GM23338 (cell line): Measurements from ENCODE around the gene ENC1. TPM values are rescaled to one million over a fixed set of nuclear protein-coding genes. Genes with fewer than 3 reads are reported as not detected.

Experiments used
- ATAC-seq: fragments of 200-7000 bp; cut with Tn5 transposase; 3 replicates; pipeline ENCODE4 v1.9.1; 2020
- DNase-seq: peaks from one replicate; pipeline ENCODE4 v3.0.0-alpha.2; 2015; ENCODE audit warnings: low spot score
- H2AFZ ChIP-seq: fragments of 200-600 bp; sonication (generic); 2 replicates; pipeline ENCODE4 v1.8.0; 2016; ENCODE audit warnings: antibody characterized with exemption, mild to moderate bottlenecking, moderate library complexity
- H3F3A ChIP-seq: fragments of 200-600 bp; sonication (generic); replicated peaks from 2 replicates; pipeline ENCODE4 v1.8.0; 2017; ENCODE audit warnings: antibody characterized with exemption, mixed run types, low read depth
- H3K27ac ChIP-seq: fragments of 200-600 bp; sonication (generic); 2 replicates; pipeline ENCODE4 v1.6.1; 2016; ENCODE audit warnings: low read depth
- H3K27me3 ChIP-seq: fragments of 200-600 bp; sonication (generic); 2 replicates; pipeline ENCODE4 v1.8.0; 2016; ENCODE audit warnings: mild to moderate bottlenecking, mixed run types, moderate library complexity; ENCODE audit not compliant: insufficient read depth
- H3K36me3 ChIP-seq: fragments of 200-600 bp; sonication (generic); 2 replicates; pipeline ENCODE4 v1.8.0; 2016; ENCODE audit warnings: mild to moderate bottlenecking; ENCODE audit not compliant: insufficient read depth
- H3K4me1 ChIP-seq: fragments of 200-600 bp; sonication (generic); 2 replicates; pipeline ENCODE4 v1.8.0; 2016; ENCODE audit warnings: mild to moderate bottlenecking, moderate library complexity; ENCODE audit not compliant: insufficient read depth
- H3K4me2 ChIP-seq: fragments of 200-600 bp; sonication (generic); 2 replicates; pipeline ENCODE4 v1.7.1; 2017; ENCODE audit warnings: mixed run types
- H3K4me3 ChIP-seq: fragments of 200-600 bp; sonication (generic); 2 replicates; pipeline ENCODE4 v1.6.1; 2016; ENCODE audit warnings: mixed run types
- H3K79me2 ChIP-seq: fragments of 200-600 bp; sonication (generic); replicated peaks from 2 replicates; pipeline ENCODE4 v1.8.0; 2017; ENCODE audit warnings: mild to moderate bottlenecking; ENCODE audit not compliant: insufficient read depth
- H3K9me2 ChIP-seq: fragments of 200-600 bp; sonication (generic); 2 replicates; pipeline ENCODE4 v1.8.0; 2017; ENCODE audit not compliant: insufficient read depth
- H4K20me1 ChIP-seq: fragments of 200-600 bp; sonication (generic); replicated peaks from 2 replicates; pipeline ENCODE4 v1.8.0; 2017; ENCODE audit warnings: mild to moderate bottlenecking; ENCODE audit not compliant: insufficient read depth
- H3K27ac Mint-ChIP-seq: 2 replicates; pipeline ENCODE4 v1.8.0; 2020; ENCODE audit warnings: inconsistent platforms, mild to moderate bottlenecking, moderate library complexity, mixed read lengths
- H3K27me3 Mint-ChIP-seq: 3 replicates; pipeline ENCODE4 v1.8.0; 2022; ENCODE audit warnings: low read depth, mild to moderate bottlenecking, moderate library complexity, mixed read lengths, inconsistent platforms; ENCODE audit not compliant: insufficient read depth, poor library complexity
- H3K36me3 Mint-ChIP-seq: 3 replicates; pipeline ENCODE4 v1.8.0; 2021; ENCODE audit warnings: low read depth, mild to moderate bottlenecking, inconsistent platforms, moderate library complexity, mixed read lengths
- H3K4me1 Mint-ChIP-seq: 3 replicates; pipeline ENCODE4 v1.8.0; 2020; ENCODE audit warnings: mild to moderate bottlenecking, inconsistent platforms, mixed read lengths
- H3K4me3 Mint-ChIP-seq: 3 replicates; pipeline ENCODE4 v1.8.0; 2021; ENCODE audit warnings: moderate library complexity, mild to moderate bottlenecking, inconsistent platforms, mixed read lengths
- H3K9me3 Mint-ChIP-seq: 3 replicates; pipeline ENCODE4 v1.8.0; 2020; ENCODE audit warnings: moderate library complexity, mild to moderate bottlenecking, inconsistent platforms, mixed read lengths
- CREB1 ChIP-seq: fragments of 250-450 bp; sonication (Bioruptor Pico); IDR thresholded peaks from 2 replicates; pipeline ENCODE4 v1.5.0; 2020; ENCODE audit warnings: low read depth, mild to moderate bottlenecking, moderate library complexity
- EZH2 ChIP-seq: fragments of 200-600 bp; sonication (generic); IDR thresholded peaks from one replicate; pipeline ENCODE4 v1.8.0; 2017; ENCODE audit warnings: antibody characterized with exemption, mild to moderate bottlenecking, low read depth; ENCODE audit not compliant: unreplicated experiment
- EZH2phosphoT487 ChIP-seq: fragments of 200-600 bp; sonication (generic); IDR thresholded peaks from one replicate; pipeline ENCODE4 v1.8.1; 2018; ENCODE audit warnings: antibody characterized with exemption; ENCODE audit not compliant: unreplicated experiment
- JUNB ChIP-seq: IDR thresholded peaks from one replicate; pipeline ENCODE4 v1.6.1; 2016; ENCODE audit warnings: antibody characterized with exemption; ENCODE audit not compliant: unreplicated experiment
- NANOG ChIP-seq: IDR thresholded peaks from 2 replicates; pipeline ENCODE4 v1.6.1; 2016; ENCODE audit warnings: antibody characterized with exemption, borderline replicate concordance
- POLR2AphosphoS5 ChIP-seq: IDR thresholded peaks from 2 replicates; pipeline ENCODE4 v1.6.1; 2016; ENCODE audit warnings: antibody characterized with exemption, low read depth
- STAT1 ChIP-seq: IDR thresholded peaks from one replicate; pipeline ENCODE4 v1.6.1; 2016; ENCODE audit warnings: antibody characterized with exemption; ENCODE audit not compliant: unreplicated experiment
- ZNF114 ChIP-seq: fragments of 250-450 bp; sonication (Bioruptor Pico); IDR thresholded peaks from 2 replicates; pipeline ENCODE4 v1.5.0; 2020; ENCODE audit warnings: mild to moderate bottlenecking, moderate library complexity
- ZNF331 ChIP-seq: fragments of 250-450 bp; sonication (Bioruptor Pico); IDR thresholded peaks from 2 replicates; pipeline ENCODE4 v1.5.0; 2020; ENCODE audit warnings: low read depth, mild to moderate bottlenecking, moderate library complexity
- polyA plus RNA-seq: library from polyadenylated mRNA; unstranded; fragments of >200 nt; fragmentation: Nextera tagmentation; extraction: Ambion mirVana; gene quantifications from 2 replicates; pipeline ENCODE4 v1.2.1, GENCODE V29; 2016
- total RNA-seq: library from RNA; depleted of rRNA; stranded (reverse); fragments of >200 nt; shearing (Covaris generic); gene quantifications from 2 replicates; pipeline ENCODE4 v1.2.3, GENCODE V29; 2014
- TF ChIP-seq, protein P1 (sequence below): fragments of 250-450 bp; sonication (Bioruptor Pico); IDR thresholded peaks from 2 replicates; pipeline ENCODE4 v1.5.0; 2020; ENCODE audit warnings: mild to moderate bottlenecking, moderate library complexity
- TF ChIP-seq, protein P2 (sequence below): IDR thresholded peaks from one replicate; pipeline ENCODE4 v1.6.1; 2018; ENCODE audit warnings: antibody characterized with exemption; ENCODE audit not compliant: unreplicated experiment
- TF ChIP-seq, protein P3 (sequence below), 2 experiments: fragments of 200-600 bp in 1 of 2; sonication (generic) in 1 of 2; conservative IDR thresholded peaks; 2 replicates each; pipeline versions ENCODE4 v1.5.1 to v1.6.1; 2016 to 2017; ENCODE audit warnings: antibody characterized with exemption in 2 of 2, low read depth in 2 of 2, mild to moderate bottlenecking in 2 of 2, moderate library complexity in 1 of 2
- TF ChIP-seq, protein P4 (sequence below): IDR thresholded peaks from 2 replicates; pipeline ENCODE4 v1.6.1; 2016; ENCODE audit warnings: antibody characterized with exemption

ENC1 gene
- total and polyA plus RNA-seq, 2 experiments from 2014 or later: 8.2 to 27.9 TPM

DNA sequence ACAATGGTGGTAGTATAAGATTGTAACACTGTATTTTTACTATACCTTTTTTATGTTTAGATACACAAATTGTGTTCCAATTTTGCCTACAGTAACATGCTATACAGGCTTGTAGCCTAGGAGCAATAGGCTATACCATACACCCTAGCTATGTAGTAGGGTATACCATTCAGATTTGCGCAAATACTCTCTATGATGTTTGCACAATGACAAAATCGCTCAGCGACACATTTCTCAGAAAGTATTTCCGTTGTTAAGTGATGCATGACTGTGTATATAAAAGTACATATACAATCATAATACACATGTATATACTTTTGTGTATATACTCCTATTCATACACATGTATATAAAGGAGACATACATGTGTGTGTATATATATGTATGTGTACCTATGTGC lies 34.8 kb downstream of the ENC1 start:
- TF ChIP-seq, protein P1, sequence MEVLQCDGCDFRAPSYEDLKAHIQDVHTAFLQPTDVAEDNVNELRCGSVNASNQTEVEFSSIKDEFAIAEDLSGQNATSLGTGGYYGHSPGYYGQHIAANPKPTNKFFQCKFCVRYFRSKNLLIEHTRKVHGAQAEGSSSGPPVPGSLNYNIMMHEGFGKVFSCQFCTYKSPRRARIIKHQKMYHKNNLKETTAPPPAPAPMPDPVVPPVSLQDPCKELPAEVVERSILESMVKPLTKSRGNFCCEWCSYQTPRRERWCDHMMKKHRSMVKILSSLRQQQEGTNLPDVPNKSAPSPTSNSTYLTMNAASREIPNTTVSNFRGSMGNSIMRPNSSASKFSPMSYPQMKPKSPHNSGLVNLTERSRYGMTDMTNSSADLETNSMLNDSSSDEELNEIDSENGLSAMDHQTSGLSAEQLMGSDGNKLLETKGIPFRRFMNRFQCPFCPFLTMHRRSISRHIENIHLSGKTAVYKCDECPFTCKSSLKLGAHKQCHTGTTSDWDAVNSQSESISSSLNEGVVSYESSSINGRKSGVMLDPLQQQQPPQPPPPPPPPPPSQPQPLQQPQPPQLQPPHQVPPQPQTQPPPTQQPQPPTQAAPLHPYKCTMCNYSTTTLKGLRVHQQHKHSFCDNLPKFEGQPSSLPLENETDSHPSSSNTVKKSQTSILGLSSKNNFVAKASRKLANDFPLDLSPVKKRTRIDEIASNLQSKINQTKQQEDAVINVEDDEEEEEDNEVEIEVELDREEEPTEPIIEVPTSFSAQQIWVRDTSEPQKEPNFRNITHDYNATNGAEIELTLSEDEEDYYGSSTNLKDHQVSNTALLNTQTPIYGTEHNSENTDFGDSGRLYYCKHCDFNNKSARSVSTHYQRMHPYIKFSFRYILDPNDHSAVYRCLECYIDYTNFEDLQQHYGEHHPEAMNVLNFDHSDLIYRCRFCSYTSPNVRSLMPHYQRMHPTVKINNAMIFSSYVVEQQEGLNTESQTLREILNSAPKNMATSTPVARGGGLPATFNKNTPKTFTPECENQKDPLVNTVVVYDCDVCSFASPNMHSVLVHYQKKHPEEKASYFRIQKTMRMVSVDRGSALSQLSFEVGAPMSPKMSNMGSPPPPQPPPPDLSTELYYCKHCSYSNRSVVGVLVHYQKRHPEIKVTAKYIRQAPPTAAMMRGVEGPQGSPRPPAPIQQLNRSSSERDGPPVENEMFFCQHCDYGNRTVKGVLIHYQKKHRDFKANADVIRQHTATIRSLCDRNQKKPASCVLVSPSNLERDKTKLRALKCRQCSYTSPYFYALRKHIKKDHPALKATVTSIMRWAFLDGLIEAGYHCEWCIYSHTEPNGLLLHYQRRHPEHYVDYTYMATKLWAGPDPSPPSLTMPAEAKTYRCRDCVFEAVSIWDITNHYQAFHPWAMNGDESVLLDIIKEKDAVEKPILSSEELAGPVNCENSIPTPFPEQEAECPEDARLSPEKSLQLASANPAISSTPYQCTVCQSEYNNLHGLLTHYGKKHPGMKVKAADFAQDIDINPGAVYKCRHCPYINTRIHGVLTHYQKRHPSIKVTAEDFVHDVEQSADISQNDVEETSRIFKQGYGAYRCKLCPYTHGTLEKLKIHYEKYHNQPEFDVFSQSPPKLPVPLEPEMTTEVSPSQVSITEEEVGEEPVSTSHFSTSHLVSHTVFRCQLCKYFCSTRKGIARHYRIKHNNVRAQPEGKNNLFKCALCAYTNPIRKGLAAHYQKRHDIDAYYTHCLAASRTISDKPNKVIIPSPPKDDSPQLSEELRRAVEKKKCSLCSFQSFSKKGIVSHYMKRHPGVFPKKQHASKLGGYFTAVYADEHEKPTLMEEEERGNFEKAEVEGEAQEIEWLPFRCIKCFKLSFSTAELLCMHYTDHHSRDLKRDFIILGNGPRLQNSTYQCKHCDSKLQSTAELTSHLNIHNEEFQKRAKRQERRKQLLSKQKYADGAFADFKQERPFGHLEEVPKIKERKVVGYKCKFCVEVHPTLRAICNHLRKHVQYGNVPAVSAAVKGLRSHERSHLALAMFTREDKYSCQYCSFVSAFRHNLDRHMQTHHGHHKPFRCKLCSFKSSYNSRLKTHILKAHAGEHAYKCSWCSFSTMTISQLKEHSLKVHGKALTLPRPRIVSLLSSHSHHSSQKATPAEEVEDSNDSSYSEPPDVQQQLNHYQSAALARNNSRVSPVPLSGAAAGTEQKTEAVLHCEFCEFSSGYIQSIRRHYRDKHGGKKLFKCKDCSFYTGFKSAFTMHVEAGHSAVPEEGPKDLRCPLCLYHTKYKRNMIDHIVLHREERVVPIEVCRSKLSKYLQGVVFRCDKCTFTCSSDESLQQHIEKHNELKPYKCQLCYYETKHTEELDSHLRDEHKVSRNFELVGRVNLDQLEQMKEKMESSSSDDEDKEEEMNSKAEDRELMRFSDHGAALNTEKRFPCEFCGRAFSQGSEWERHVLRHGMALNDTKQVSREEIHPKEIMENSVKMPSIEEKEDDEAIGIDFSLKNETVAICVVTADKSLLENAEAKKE (CRISPR knock-in tag): no peak
- TF ChIP-seq EZH2phosphoT487 (no peak), STAT1 (no peak), ZNF114 (no peak), POLR2AphosphoS5 (no peak), ZNF331 (CRISPR knock-in tag) (no peak), JUNB (no peak), NANOG (no peak), EZH2 (no peak), CREB1 (no peak)
- TF ChIP-seq, protein P2, sequence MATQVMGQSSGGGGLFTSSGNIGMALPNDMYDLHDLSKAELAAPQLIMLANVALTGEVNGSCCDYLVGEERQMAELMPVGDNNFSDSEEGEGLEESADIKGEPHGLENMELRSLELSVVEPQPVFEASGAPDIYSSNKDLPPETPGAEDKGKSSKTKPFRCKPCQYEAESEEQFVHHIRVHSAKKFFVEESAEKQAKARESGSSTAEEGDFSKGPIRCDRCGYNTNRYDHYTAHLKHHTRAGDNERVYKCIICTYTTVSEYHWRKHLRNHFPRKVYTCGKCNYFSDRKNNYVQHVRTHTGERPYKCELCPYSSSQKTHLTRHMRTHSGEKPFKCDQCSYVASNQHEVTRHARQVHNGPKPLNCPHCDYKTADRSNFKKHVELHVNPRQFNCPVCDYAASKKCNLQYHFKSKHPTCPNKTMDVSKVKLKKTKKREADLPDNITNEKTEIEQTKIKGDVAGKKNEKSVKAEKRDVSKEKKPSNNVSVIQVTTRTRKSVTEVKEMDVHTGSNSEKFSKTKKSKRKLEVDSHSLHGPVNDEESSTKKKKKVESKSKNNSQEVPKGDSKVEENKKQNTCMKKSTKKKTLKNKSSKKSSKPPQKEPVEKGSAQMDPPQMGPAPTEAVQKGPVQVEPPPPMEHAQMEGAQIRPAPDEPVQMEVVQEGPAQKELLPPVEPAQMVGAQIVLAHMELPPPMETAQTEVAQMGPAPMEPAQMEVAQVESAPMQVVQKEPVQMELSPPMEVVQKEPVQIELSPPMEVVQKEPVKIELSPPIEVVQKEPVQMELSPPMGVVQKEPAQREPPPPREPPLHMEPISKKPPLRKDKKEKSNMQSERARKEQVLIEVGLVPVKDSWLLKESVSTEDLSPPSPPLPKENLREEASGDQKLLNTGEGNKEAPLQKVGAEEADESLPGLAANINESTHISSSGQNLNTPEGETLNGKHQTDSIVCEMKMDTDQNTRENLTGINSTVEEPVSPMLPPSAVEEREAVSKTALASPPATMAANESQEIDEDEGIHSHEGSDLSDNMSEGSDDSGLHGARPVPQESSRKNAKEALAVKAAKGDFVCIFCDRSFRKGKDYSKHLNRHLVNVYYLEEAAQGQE: no peak
- TF ChIP-seq, protein P3, sequence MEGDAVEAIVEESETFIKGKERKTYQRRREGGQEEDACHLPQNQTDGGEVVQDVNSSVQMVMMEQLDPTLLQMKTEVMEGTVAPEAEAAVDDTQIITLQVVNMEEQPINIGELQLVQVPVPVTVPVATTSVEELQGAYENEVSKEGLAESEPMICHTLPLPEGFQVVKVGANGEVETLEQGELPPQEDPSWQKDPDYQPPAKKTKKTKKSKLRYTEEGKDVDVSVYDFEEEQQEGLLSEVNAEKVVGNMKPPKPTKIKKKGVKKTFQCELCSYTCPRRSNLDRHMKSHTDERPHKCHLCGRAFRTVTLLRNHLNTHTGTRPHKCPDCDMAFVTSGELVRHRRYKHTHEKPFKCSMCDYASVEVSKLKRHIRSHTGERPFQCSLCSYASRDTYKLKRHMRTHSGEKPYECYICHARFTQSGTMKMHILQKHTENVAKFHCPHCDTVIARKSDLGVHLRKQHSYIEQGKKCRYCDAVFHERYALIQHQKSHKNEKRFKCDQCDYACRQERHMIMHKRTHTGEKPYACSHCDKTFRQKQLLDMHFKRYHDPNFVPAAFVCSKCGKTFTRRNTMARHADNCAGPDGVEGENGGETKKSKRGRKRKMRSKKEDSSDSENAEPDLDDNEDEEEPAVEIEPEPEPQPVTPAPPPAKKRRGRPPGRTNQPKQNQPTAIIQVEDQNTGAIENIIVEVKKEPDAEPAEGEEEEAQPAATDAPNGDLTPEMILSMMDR (conservative IDR thresholded peaks at IDR 0.05; ENCODE audit: low read depth in 2 of 2): no peak
- TF ChIP-seq, protein P4, sequence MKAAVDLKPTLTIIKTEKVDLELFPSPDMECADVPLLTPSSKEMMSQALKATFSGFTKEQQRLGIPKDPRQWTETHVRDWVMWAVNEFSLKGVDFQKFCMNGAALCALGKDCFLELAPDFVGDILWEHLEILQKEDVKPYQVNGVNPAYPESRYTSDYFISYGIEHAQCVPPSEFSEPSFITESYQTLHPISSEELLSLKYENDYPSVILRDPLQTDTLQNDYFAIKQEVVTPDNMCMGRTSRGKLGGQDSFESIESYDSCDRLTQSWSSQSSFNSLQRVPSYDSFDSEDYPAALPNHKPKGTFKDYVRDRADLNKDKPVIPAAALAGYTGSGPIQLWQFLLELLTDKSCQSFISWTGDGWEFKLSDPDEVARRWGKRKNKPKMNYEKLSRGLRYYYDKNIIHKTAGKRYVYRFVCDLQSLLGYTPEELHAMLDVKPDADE: no peak
- H3K9me2 ChIP-seq: no peaks in the 10 kb centered on the region; the same call in 1 of the 2 replicates
- no peak overlapping the region for H2AFZ ChIP-seq
- H3K4me1 Mint-ChIP-seq: no peaks in the 10 kb centered on the region
- H3K36me3 Mint-ChIP-seq: no peaks in the 10 kb centered on the region
- H3F3A ChIP-seq: no peaks in the 10 kb centered on the region
- H3K4me3 Mint-ChIP-seq: no peak overlapping the region
- DNase-seq (no peak), ATAC-seq (no peak)
- H3K27ac ChIP-seq: no peak overlapping the region
- peaks cover 2% of the 10 kb centered on the region for H3K27me3 Mint-ChIP-seq
- no peaks in the 10 kb centered on the region for H3K9me3 Mint-ChIP-seq
- no peak overlapping the region for H3K4me3 ChIP-seq
- H3K27ac Mint-ChIP-seq: no peak overlapping the region
- no peaks in the 10 kb centered on the region for H3K79me2 ChIP-seq
- H3K4me2 ChIP-seq: no peak overlapping the region
- no peaks in the 10 kb centered on the region for H3K4me1 ChIP-seq
- H3K27me3 ChIP-seq: no peaks in the 10 kb centered on the region
- H4K20me1 ChIP-seq: no peaks in the 10 kb centered on the region
- no peaks in the 10 kb centered on the region for H3K36me3 ChIP-seq
